Measurements from ENCODE around the gene USP33.
"Not testable (repeated sequence)": the region's sequence is repeated elsewhere in the genome, so short reads cannot be mapped to it uniquely, and the experiment has no call there.

DNA sequence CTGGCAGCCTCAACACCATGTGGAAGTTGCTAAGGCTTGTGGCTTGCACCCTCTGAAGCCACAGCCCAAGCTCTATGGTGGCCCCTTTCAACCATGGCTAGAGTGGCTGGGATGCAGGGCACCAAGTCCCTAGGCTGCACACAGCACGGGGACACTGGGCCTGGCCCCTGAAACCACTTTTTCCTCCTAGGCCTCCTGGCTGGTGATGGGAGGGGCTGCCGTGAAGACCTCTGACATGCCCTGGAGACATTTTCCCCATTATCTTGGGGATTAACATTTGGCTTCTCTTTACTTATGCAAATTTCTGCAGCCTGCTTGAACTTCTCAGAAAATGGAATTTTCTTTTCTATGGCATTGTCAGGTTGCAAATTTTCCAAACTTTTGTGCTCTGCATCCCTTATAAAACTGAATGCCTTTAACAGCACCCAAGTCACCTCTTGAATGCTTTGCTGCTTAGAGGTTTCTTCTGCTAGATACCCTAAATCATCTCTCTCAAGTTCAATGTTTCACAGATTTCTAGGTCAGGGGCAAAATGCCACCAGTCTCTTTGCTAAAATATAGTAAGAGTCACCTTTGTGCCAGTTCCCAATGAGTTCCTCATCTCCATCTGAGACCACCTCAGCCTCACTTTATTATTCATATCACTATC is 26.6 kb upstream of the USP33 start:
- not testable (repeated sequence) for TF ChIP-seq YY1 (IDR thresholded peaks at IDR 0.05; ENCODE audit: insufficient read depth, insufficient read length); SUZ12 (IDR thresholded peaks at IDR 0.05; ENCODE audit: extremely low read depth, insufficient read depth, insufficient read length); ZNF274 (IDR thresholded peaks at IDR 0.05; ENCODE audit: low read depth, low read length)
